PC-3 (cell line): ENCODE data around the gene JMJD7. TPM values are rescaled to one million over a fixed set of nuclear protein-coding genes. Genes with fewer than 3 reads are reported as not detected.

Experiments
- ATAC-seq: fragments of 200-7000 bp; cut with Tn5 transposase; 2 replicates; pipeline ENCODE4 v1.9.1; 2020; ENCODE audit warnings: mild to moderate bottlenecking, moderate library complexity
- BruUV-seq: library from RNA; stranded (reverse); fragments of 400-500 nt; replicated peaks from 2 replicates; lab custom pipeline; 2021; lab: Mats Ljungman, UMichigan
- CTCF ChIA-PET: fragments of 300-600 bp; sonication (Branson Sonifier 250); formaldehyde crosslinking; loops from one replicate; lab custom pipeline; 2022; ENCODE audit warnings: antibody characterized with exemption; lab: Charles Lee
- POLR2A ChIA-PET: fragments of 300-600 bp; sonication (Branson Sonifier 250); formaldehyde crosslinking; loops from one replicate; lab custom pipeline; 2022; ENCODE audit warnings: antibody characterized with exemption; ENCODE audit not compliant: unreplicated experiment; lab: Charles Lee
- DNase-seq: peaks from one replicate; pipeline ENCODE4 v3.0.0-alpha.2; 2015
- H2AFZ ChIP-seq: fragments of 300-600 bp; sonication (generic); 2 replicates; pipeline ENCODE4 v1.6.0; 2016; ENCODE audit warnings: antibody characterized with exemption, low read length
- H3F3A ChIP-seq: fragments of 300-600 bp; sonication (generic); one replicate; pipeline ENCODE4 v1.6.0; 2017; ENCODE audit warnings: antibody characterized with exemption, low read length, control low read depth, mild to moderate bottlenecking; ENCODE audit not compliant: unreplicated experiment
- H3K27ac ChIP-seq: fragments of 300-600 bp; sonication (generic); 2 replicates; pipeline ENCODE4 v1.5.1; 2016; ENCODE audit warnings: mild to moderate bottlenecking, low read length
- H3K27me3 ChIP-seq: fragments of 300-600 bp; sonication (generic); 2 replicates; pipeline ENCODE4 v1.6.1; 2016; ENCODE audit warnings: low read length, mixed read lengths
- H3K36me3 ChIP-seq: fragments of 300-600 bp; sonication (generic); 2 replicates; pipeline ENCODE4 v1.6.1; 2016; ENCODE audit warnings: low read depth, mixed run types, low read length, mixed read lengths
- H3K4me1 ChIP-seq: fragments of 300-600 bp; sonication (generic); 2 replicates; pipeline ENCODE4 v1.5.1; 2016; ENCODE audit warnings: low read length; ENCODE audit not compliant: insufficient read depth
- H3K4me2 ChIP-seq: fragments of 300-600 bp; sonication (generic); 2 replicates; pipeline ENCODE4 v1.6.0; 2016; ENCODE audit warnings: low read length
- H3K4me3 ChIP-seq: fragments of 300-600 bp; sonication (generic); 2 replicates; pipeline ENCODE4 v1.5.1; 2016; ENCODE audit warnings: mild to moderate bottlenecking, low read length, mixed read lengths
- H3K79me2 ChIP-seq: fragments of 300-600 bp; sonication (generic); 2 replicates; pipeline ENCODE4 v1.6.1; 2017; ENCODE audit warnings: low read length, mixed read lengths
- H3K9ac ChIP-seq: fragments of 300-600 bp; sonication (generic); 2 replicates; pipeline ENCODE4 v1.6.0; 2016; ENCODE audit warnings: mild to moderate bottlenecking, low read length
- H3K9me2 ChIP-seq: fragments of 300-600 bp; sonication (generic); replicated peaks from 2 replicates; pipeline ENCODE4 v1.6.1; 2016; ENCODE audit warnings: mixed run types, low read length, mixed read lengths
- H3K9me3 ChIP-seq: fragments of 300-600 bp; sonication (generic); 2 replicates; pipeline ENCODE4 v1.6.1; 2016; ENCODE audit warnings: low read length, mixed read lengths
- H4K20me1 ChIP-seq: fragments of 300-600 bp; sonication (generic); 2 replicates; pipeline ENCODE4 v1.6.1; 2016; ENCODE audit warnings: low read length, mixed read lengths
- EZH2 ChIP-seq: fragments of 300-600 bp; sonication (generic); IDR thresholded peaks from one replicate; pipeline ENCODE4 v1.6.1; 2017; ENCODE audit warnings: antibody characterized with exemption, mild to moderate bottlenecking, low read length; ENCODE audit not compliant: unreplicated experiment
- EZH2phosphoT487 ChIP-seq: fragments of 300-600 bp; sonication (generic); IDR thresholded peaks from 2 replicates; pipeline ENCODE4 v1.6.1; 2018; ENCODE audit warnings: mild to moderate bottlenecking, antibody characterized with exemption, low read length, borderline replicate concordance
- intact Hi-C: fragments of 100-400 bp; cut with micrococcal nuclease; formaldehyde crosslinking; loops from 2 replicates; pipeline ENCODE4 v1.9.0; 2023
- total RNA-seq: library from RNA; depleted of rRNA; stranded (reverse); fragments of >200 nt; gene quantifications from 2 replicates; pipeline ENCODE4 v1.2.3, GENCODE V29; 2014
- TF ChIP-seq, protein P1 (sequence below): fragments of 300-600 bp; sonication (generic); conservative IDR thresholded peaks from 2 replicates; pipeline ENCODE4 v1.5.1; 2017; ENCODE audit warnings: antibody characterized with exemption, low read depth, mild to moderate bottlenecking, low read length

JMJD7 gene
- total RNA-seq, 1 experiment from 2014 or later = 13.7 TPM

GRCh38 chr15:41847206-41847605, 19.3 kb downstream of the JMJD7 start:
- no peaks in the 10 kb centered on the region for H3K79me2 ChIP-seq
- H3K4me3 ChIP-seq = no peak overlapping the region
- no peaks in the 10 kb centered on the region for H3K27me3 ChIP-seq
- no peaks in the 10 kb centered on the region for H4K20me1 ChIP-seq
- H3K9ac ChIP-seq = no peak overlapping the region
- no peak overlapping the region for H3K4me2 ChIP-seq
- POLR2A ChIA-PET = no interaction called here
- H3K9me2 ChIP-seq = no peaks in the 10 kb centered on the region
- H3K4me1 ChIP-seq = no peaks in the 10 kb centered on the region
- no peak overlapping the region for H2AFZ ChIP-seq
- no peak for ATAC-seq
- intact Hi-C loops = no loop called here
- BruUV-seq = no TSS peak
- H3K36me3 ChIP-seq = no peaks in the 10 kb centered on the region; the same call in 1 of the 2 replicates
- H3K9me3 ChIP-seq = no peaks in the 10 kb centered on the region
- no peak overlapping the region for H3K27ac ChIP-seq
- TF ChIP-seq, protein P1, sequence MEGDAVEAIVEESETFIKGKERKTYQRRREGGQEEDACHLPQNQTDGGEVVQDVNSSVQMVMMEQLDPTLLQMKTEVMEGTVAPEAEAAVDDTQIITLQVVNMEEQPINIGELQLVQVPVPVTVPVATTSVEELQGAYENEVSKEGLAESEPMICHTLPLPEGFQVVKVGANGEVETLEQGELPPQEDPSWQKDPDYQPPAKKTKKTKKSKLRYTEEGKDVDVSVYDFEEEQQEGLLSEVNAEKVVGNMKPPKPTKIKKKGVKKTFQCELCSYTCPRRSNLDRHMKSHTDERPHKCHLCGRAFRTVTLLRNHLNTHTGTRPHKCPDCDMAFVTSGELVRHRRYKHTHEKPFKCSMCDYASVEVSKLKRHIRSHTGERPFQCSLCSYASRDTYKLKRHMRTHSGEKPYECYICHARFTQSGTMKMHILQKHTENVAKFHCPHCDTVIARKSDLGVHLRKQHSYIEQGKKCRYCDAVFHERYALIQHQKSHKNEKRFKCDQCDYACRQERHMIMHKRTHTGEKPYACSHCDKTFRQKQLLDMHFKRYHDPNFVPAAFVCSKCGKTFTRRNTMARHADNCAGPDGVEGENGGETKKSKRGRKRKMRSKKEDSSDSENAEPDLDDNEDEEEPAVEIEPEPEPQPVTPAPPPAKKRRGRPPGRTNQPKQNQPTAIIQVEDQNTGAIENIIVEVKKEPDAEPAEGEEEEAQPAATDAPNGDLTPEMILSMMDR = no peak
- DNase-seq = no peak
- H3F3A ChIP-seq = no peaks in the 10 kb centered on the region
- CTCF ChIA-PET = no interaction called here

- ChIA-PET POLR2A (no interaction called here), CTCF (no interaction called here)
- H3K27me3 ChIP-seq = no peaks in the 10 kb centered on the region
- H2AFZ ChIP-seq = no peak overlapping the region
- H3K4me1 ChIP-seq = no peaks in the 10 kb centered on the region
- ATAC-seq = no peak
- H3K36me3 ChIP-seq = no peaks in the 10 kb centered on the region; the same call in 1 of the 2 replicates
- H3K4me2 ChIP-seq = no peak overlapping the region
- no peak overlapping the region for H3K4me3 ChIP-seq
- TF ChIP-seq EZH2phosphoT487 (no peak), EZH2 (no peak)
- TF ChIP-seq, protein P1 = no peak
- H3K79me2 ChIP-seq = no peaks in the 10 kb centered on the region
- H4K20me1 ChIP-seq = no peaks in the 10 kb centered on the region
- intact Hi-C loops = no loop called here
- no peak for DNase-seq
- H3F3A ChIP-seq = no peaks in the 10 kb centered on the region
- no peaks in the 10 kb centered on the region for H3K9me3 ChIP-seq
- BruUV-seq = no TSS peak
- no peak overlapping the region for H3K27ac ChIP-seq
- no peaks in the 10 kb centered on the region for H3K9me2 ChIP-seq
- H3K9ac ChIP-seq = no peak overlapping the region
Measured at GRCh38 chr15:41847981-41848380, 20.1 kb downstream of the JMJD7 start.

DNA sequence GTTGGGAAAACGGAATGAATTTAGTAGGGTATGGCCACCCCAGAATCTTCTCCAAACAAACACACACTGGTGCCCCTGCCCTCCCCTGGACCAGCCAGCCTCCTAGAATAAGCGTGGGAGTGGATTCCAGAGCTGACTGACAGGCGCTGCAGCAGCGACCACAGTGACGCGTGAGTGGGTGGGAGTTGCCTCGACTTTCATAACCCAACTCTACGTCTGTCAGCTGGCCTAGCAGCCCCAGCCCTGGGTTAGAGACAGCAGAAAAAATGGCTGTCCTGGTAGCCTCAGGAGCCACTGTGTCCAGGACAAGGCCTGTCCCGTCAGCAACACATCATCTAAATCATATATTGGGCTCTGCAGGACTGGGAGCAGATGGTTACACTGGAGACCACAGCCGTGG, 20.7 kb downstream of the JMJD7 start:
- H3K4me1 ChIP-seq = no peaks in the 10 kb centered on the region
- no peaks in the 10 kb centered on the region for H3K9me3 ChIP-seq
- ChIA-PET CTCF (no interaction called here), POLR2A (no interaction called here)
- TF ChIP-seq, protein P1 = no peak
- TF ChIP-seq EZH2phosphoT487 (no peak), EZH2 (no peak)
- BruUV-seq = no TSS peak
- no peaks in the 10 kb centered on the region for H3K27me3 ChIP-seq
- H3K36me3 ChIP-seq = no peaks in the 10 kb centered on the region; the same call in 1 of the 2 replicates
- no peaks in the 10 kb centered on the region for H3K9me2 ChIP-seq
- H3K4me3 ChIP-seq = no peak overlapping the region
- H3F3A ChIP-seq = no peaks in the 10 kb centered on the region
- no peak overlapping the region for H3K9ac ChIP-seq
- no peak overlapping the region for H3K4me2 ChIP-seq
- no peak overlapping the region for H2AFZ ChIP-seq
- H3K79me2 ChIP-seq = no peaks in the 10 kb centered on the region
- ATAC-seq = no peak
- H4K20me1 ChIP-seq = no peaks in the 10 kb centered on the region
- DNase-seq = no peak
- no peak overlapping the region for H3K27ac ChIP-seq
- intact Hi-C loops = no loop called here
